ENCODE measurements around the gene PHF2. TPM values are rescaled to one million over a fixed set of nuclear protein-coding genes. Genes with fewer than 3 reads are reported as not detected.

The PHF2 gene
- polyA plus RNA-seq, 1 of the 3 experiments (the other 2 are of a cell fraction), result 11.2 TPM

DNA sequence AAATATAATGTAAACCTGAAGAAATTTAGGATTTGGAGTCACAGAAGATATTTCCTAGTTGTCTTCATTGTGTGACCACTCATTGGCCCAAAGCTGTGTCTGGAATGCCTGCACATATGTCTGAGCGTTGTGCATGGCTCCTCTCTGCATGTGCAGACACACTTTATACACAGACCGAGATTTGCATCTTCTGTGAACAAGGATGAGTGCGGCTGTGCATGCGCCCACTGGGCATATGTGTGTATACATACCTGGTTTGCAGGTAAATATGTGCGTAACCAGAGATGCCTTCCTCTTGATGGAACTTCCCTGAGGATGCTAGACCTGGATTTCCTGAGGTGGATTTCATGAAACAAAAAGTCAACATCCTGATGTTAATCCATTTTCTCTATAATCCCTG, 19.1 kb downstream of the PHF2 start:
- H2AFZ ChIP-seq (ENCODE audit: low read depth), result no peak overlapping the region
- peaks cover 45% of the 10 kb centered on the region for H4K20me1 ChIP-seq (ENCODE audit: insufficient read depth)
- no peak overlapping the region for H3K9ac ChIP-seq
- no peaks in the 10 kb centered on the region for H3K9me3 ChIP-seq
- 92% methylated on average over 5 of the region's 5 CpGs for WGBS (ENCODE audit: low lambda C conversion rate)
- no peaks in the 10 kb centered on the region for H3K27me3 ChIP-seq (ENCODE audit: insufficient read depth)
- no peak for DNase-seq
- no peak overlapping the region for H3K4me3 ChIP-seq (ENCODE audit: low read depth in 2 of 2, low read length in 1 of 2)
- no peak overlapping the region for H3K4me2 ChIP-seq
- CTCF ChIA-PET, result no interaction called here
- peaks cover 0 to 29% of the 10 kb centered on the region in 2 experiments; a peak in 1 of 4 replicates for H3K4me1 ChIP-seq (ENCODE audit: control insufficient read depth in 1 of 2, insufficient read depth in 2 of 2, low read depth in 1 of 2, low read length in 1 of 2)
- peaks cover 0 to 2% of the 10 kb centered on the region in 2 experiments for H3K36me3 ChIP-seq (replicated peaks in 1 of 2; ENCODE audit: control insufficient read depth in 1 of 2, insufficient read depth in 2 of 2, low read length in 1 of 2)
- H3K9me2 ChIP-seq, result no peaks in the 10 kb centered on the region
- no peak for TF ChIP-seq CHD2 (IDR thresholded peaks at IDR 0.05; ENCODE audit: low read length, partially characterized antibody)
- TF ChIP-seq TAF1 (IDR thresholded peaks at IDR 0.05; ENCODE audit: borderline replicate concordance, low read depth, low read length), result no peak
- no peak for TF ChIP-seq YY1 (IDR thresholded peaks at IDR 0.05; ENCODE audit: low read depth)
- no peak for TF ChIP-seq MXI1 (IDR thresholded peaks at IDR 0.05; ENCODE audit: low read depth, low read length)
- TF ChIP-seq TCF12 (IDR thresholded peaks at IDR 0.05), result no peak
- no peak for TF ChIP-seq EP300 (IDR thresholded peaks at IDR 0.05; ENCODE audit: borderline replicate concordance in 1 of 2, low read depth in 1 of 2, low read length in 1 of 2)
- TF ChIP-seq FOXJ3 (CRISPR knock-in tag; IDR thresholded peaks at IDR 0.05), result no peak
- TF ChIP-seq, protein P1, sequence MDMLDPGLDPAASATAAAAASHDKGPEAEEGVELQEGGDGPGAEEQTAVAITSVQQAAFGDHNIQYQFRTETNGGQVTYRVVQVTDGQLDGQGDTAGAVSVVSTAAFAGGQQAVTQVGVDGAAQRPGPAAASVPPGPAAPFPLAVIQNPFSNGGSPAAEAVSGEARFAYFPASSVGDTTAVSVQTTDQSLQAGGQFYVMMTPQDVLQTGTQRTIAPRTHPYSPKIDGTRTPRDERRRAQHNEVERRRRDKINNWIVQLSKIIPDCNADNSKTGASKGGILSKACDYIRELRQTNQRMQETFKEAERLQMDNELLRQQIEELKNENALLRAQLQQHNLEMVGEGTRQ (IDR thresholded peaks at IDR 0.05; ENCODE audit: borderline replicate concordance, low read depth, low read length), result no peak
- no peak for TF ChIP-seq RFX5 (IDR thresholded peaks at IDR 0.05; ENCODE audit: low read length)
- TF ChIP-seq ZBTB33 (IDR thresholded peaks at IDR 0.05; ENCODE audit: borderline replicate concordance, low read depth), result no peak
- no peak for TF ChIP-seq SIN3A (IDR thresholded peaks at IDR 0.05; ENCODE audit: borderline replicate concordance, low read depth, low read length)
- TF ChIP-seq USF1 (IDR thresholded peaks at IDR 0.05; ENCODE audit: borderline replicate concordance, low read depth), result no peak
- TF ChIP-seq IRF3 (IDR thresholded peaks at IDR 0.05; ENCODE audit: low read depth, low read length), result no peak
- no peak for TF ChIP-seq FOXM1 (IDR thresholded peaks at IDR 0.05; ENCODE audit: low read depth)
- no peak for TF ChIP-seq RAD21 (IDR thresholded peaks at IDR 0.05; ENCODE audit: low read length)
- TF ChIP-seq PBX3 (IDR thresholded peaks at IDR 0.05), result no peak
- no peak for TF ChIP-seq MAX (IDR thresholded peaks at IDR 0.05; ENCODE audit: low read depth)
- no peak for TF ChIP-seq RCOR1 (IDR thresholded peaks at IDR 0.05; ENCODE audit: low read length)
- H3K79me2 ChIP-seq (ENCODE audit: insufficient read depth), result peaks cover 44% of the 10 kb centered on the region; the same call in 1 of the 2 replicates
- H3K27ac ChIP-seq (ENCODE audit: low read depth in 2 of 2, low read length in 1 of 2), result no peak overlapping the region
- no peaks in the 10 kb centered on the region for H3F3A ChIP-seq (replicated peaks; ENCODE audit: insufficient read depth)
- POLR2A ChIA-PET, result no interaction called here

Data from SK-N-SH (cell line).